Calu3 (cell line): Measurements from ENCODE around the gene TMED6. TPM values are rescaled to one million over a fixed set of nuclear protein-coding genes. Genes with fewer than 3 reads are reported as not detected.

Experiments
- BruUV-seq: library from RNA; stranded (reverse); fragments of 400-500 nt; replicated peaks from 2 replicates; lab custom pipeline; 2021; lab: Mats Ljungman, UMichigan
- CTCF ChIA-PET: fragments of 300-600 bp; sonication (Branson Sonifier 250); formaldehyde crosslinking; loops from one replicate; lab custom pipeline; 2022; ENCODE audit warnings: antibody characterized with exemption; lab: Charles Lee
- DNase-seq: peaks from one replicate; pipeline ENCODE4 v3.0.0; 2022
- H3K27ac Mint-ChIP-seq: one replicate; pipeline ENCODE4 v1.8.0; 2022; ENCODE audit warnings: mixed read lengths; ENCODE audit not compliant: unreplicated experiment
- H3K27me3 Mint-ChIP-seq: one replicate; pipeline ENCODE4 v1.8.0; 2022; ENCODE audit warnings: mixed read lengths; ENCODE audit not compliant: unreplicated experiment
- H3K36me3 Mint-ChIP-seq: one replicate; pipeline ENCODE4 v1.8.0; 2022; ENCODE audit warnings: mild to moderate bottlenecking, moderate library complexity, mixed read lengths; ENCODE audit not compliant: insufficient read depth, unreplicated experiment
- H3K4me1 Mint-ChIP-seq: one replicate; pipeline ENCODE4 v1.8.0; 2022; ENCODE audit warnings: mild to moderate bottlenecking, low read depth, mixed read lengths; ENCODE audit not compliant: unreplicated experiment
- H3K4me3 Mint-ChIP-seq: one replicate; pipeline ENCODE4 v1.8.0; 2022; ENCODE audit warnings: mild to moderate bottlenecking, low read depth, moderate library complexity, mixed read lengths; ENCODE audit not compliant: unreplicated experiment
- H3K9me3 Mint-ChIP-seq: one replicate; pipeline ENCODE4 v1.8.0; 2022; ENCODE audit warnings: low read depth, mixed read lengths; ENCODE audit not compliant: unreplicated experiment
- CTCF ChIP-seq: fragments of 200-600 bp; IDR thresholded peaks from one replicate; pipeline ENCODE4 v1.8.0; 2022; ENCODE audit warnings: antibody characterized with exemption; ENCODE audit not compliant: unreplicated experiment
- intact Hi-C: fragments of 100-400 bp; cut with micrococcal nuclease; formaldehyde crosslinking; loops from one replicate; pipeline ENCODE4 v1.10.0; 2022; ENCODE audit not compliant: unreplicated experiment
- total RNA-seq: library from RNA; stranded (reverse); gene quantifications from 2 replicates; pipeline ENCODE4 v1.2.3, GENCODE V29; 2022

TMED6 gene
- total RNA-seq, 1 experiment from 2014 or later, result 1.4 TPM

DNA sequence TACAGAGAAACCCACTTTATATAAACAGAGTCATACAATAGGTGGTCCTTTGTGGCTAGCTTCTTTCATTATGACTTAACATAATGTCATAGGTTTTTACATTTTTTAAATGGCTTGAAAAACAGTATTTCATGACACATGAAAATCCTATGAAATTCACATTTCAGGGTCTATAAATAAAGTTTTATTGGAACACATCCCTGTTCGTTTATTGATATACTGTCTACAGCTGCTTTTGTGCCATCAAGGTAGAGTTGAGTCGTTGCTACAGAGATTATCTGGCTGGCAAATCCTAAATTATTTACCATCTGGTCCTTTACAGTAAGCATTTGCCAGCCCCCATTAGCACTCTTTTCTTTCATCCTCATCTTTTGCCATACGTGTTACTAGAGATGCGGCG is 38.1 kb downstream of the TMED6 start:
- Mint-ChIP-seq H3K4me3 (no peak overlapping the region), H3K27ac (peak overlapping the region; percentile 34), H3K27me3 (no peaks in the 10 kb centered on the region), H3K36me3 (peaks cover 72% of the 10 kb centered on the region), H3K4me1 (peaks cover 8% of the 10 kb centered on the region), H3K9me3 (no peaks in the 10 kb centered on the region)
- no peak for TF ChIP-seq CTCF
- no peak for DNase-seq
- intact Hi-C loops, result no loop called here
- CTCF ChIA-PET, result interaction anchor here (1.0 kb wide), 1 partner anchor 18 kb away, joined by 3 read pairs; no protein-coding TSS in a partner anchor
- no TSS peak for BruUV-seq

- CTCF ChIA-PET, result interaction anchor here (0.6 kb wide), 1 partner anchor 173 kb away, joined by 6 read pairs; no protein-coding TSS in a partner anchor
- peak overlapping the region; percentile 87 for H3K4me3 Mint-ChIP-seq
- no peaks in the 10 kb centered on the region for H3K27me3 Mint-ChIP-seq
- BruUV-seq, result TSS peak; percentile 63
- intact Hi-C loops, result no loop called here
- H3K4me1 Mint-ChIP-seq, result peaks cover 8% of the 10 kb centered on the region
- peaks cover 55% of the 10 kb centered on the region for H3K36me3 Mint-ChIP-seq
- DNase-seq, result peak; percentile 58
- no peaks in the 10 kb centered on the region for H3K9me3 Mint-ChIP-seq
- peak overlapping the region; percentile 75 for H3K27ac Mint-ChIP-seq
- no peak for TF ChIP-seq CTCF
Measured at GRCh38 chr16:69311533-69312387, 39.8 kb downstream of the TMED6 start.

DNA sequence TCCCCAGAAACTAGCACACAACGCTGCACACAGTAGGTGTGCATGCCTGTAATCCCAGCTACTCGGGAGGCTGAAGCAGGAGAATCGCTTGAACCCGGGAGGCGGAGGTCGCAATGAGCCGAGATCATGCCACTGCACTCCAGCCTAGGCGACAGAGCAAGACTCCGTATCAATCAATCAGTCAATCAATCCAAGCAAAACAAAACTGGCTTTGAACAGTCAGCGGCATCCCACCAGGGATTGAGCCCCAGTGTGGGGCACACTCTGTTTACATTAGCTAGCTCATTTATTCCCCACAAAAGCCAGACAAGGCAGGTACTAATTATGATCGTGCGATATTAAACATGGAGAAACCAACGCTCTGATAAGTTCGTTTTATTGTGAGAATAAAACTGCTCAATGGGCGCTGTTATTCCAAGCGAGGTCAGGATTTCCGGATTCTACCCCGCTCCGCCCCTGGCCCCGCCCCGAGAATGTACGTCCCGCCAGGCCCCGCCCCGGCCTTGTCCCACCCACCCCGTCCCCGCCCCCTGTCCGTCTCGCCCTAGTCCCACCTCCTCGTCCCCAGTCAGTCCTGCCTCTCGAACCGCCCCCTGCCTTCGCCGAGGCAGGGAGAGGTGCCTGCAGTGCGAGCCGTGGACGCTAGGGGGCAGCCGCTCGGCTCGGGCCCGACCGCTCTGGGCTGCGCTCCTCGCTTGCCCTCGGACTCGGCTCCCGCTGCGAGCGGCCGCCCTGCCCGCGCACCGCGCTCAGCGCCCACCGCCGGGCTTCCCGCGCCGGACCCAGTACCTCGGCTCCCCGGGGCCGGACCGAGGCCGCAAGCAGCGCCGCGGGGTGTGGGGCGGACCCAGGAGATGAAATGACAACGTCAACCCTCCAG is 40.7 kb downstream of the TMED6 start, which contains the start of gene VPS4A:
TSS of gene VPS4A (plus strand) at position 698 of the 880 bp plus-strand sequence. CDS start at position 860, 162 bp downstream.
- BruUV-seq, result no TSS peak
- peaks cover 47% of the 10 kb centered on the region for H3K36me3 Mint-ChIP-seq
- CTCF ChIA-PET, result interaction anchor here (0.5 kb wide), 1 partner anchor 229 kb away, joined by 6 read pairs; no protein-coding TSS in a partner anchor
- peak within 1 kb of the TSS; percentile 87 for H3K4me3 Mint-ChIP-seq
- intact Hi-C loops, result no loop called here
- peak within 1 kb of the TSS; percentile 75 for H3K27ac Mint-ChIP-seq
- H3K27me3 Mint-ChIP-seq, result no peaks in the 10 kb centered on the region
- H3K9me3 Mint-ChIP-seq, result no peaks in the 10 kb centered on the region
- DNase-seq, result peak; percentile 99
- peaks cover 8% of the 10 kb centered on the region for H3K4me1 Mint-ChIP-seq
- peak; percentile 91 for TF ChIP-seq CTCF

GRCh38 chr16:69309316-69309715 is 42.3 kb downstream of the TMED6 start:
- H3K27ac Mint-ChIP-seq, result no peak overlapping the region
- intact Hi-C loops, result no loop called here
- TF ChIP-seq CTCF, result no peak
- H3K4me3 Mint-ChIP-seq, result no peak overlapping the region
- no peaks in the 10 kb centered on the region for H3K9me3 Mint-ChIP-seq
- peaks cover 8% of the 10 kb centered on the region for H3K4me1 Mint-ChIP-seq
- CTCF ChIA-PET, result no interaction called here
- no TSS peak for BruUV-seq
- no peak for DNase-seq
- H3K36me3 Mint-ChIP-seq, result peaks cover 34% of the 10 kb centered on the region
- H3K27me3 Mint-ChIP-seq, result no peaks in the 10 kb centered on the region
